OCI-M2 (cell line): ENCODE measurements around the gene RASD2.

Source experiments
- DNase-seq: peaks from one replicate; lab custom pipeline; 2025; ENCODE audit not compliant: unreplicated experiment; lab: John Stamatoyannopoulos, UW

The RASD2 gene

DNA sequence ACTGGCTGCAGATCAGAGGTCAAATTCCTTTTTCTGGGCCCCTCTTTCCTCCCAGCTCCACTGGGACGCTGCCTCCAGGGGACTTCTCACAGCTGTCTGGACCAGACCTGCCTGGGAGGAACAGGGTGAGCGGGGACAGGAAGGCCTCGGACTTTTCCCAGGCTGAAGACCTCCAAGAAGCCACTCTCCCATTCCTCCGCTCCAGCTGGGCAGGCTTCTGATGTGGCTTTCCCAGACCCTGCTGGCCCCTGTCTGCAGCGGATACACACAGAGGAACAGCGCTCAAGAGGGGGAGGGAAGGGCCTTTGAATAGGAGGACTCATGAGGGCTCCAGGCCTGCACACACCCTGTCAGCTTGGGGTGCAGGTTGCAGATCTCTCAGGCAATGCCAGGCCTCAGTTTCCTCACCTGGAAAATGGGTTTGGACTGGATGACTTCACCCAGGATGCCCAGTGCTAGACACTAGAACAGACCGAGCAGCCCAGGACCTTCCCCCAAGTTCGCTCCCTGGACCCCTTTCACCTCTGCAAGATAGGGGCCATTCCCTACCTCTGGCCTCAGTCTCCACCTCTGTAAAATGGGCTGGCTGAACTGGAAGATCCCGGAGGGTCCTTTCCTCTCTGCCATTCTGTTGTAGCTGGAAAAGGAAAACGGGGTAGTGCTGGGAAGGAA, 39.9 kb downstream of the RASD2 start:
- no peak for DNase-seq

- no peak for DNase-seq
Observed at GRCh38 chr22:35581023-35581413, 40.4 kb downstream of the RASD2 start.

DNA sequence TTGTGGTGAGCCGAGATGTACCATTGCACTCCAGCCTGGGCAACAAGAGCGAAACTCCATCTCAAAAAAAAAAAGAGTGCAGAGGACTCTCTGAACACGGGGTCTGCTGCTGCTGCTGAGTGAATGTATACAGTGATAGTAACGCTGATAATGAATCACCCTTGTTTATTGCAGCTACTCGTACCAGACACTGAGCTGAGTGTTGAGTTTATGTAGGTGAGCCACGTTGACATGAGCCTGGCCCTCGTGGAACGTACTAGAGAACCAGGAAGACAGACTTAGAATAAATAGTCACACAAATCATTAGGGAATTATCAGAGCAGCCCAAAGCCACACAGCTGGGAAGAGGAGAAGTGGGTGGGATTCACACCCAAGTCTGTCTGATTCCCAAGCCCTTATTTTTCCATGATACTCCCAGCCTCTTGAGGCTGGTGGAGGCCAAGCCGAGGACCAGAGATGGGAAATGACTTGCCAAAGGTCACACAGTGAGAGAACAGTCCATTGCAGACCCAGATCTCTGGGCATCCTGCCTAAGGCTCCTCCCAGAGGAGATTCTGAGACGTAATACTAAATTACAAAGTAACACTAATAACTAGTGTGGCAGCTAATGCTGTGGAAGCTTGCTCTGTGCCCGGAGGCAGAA, 41.7 kb downstream of the RASD2 start:
- no peak for DNase-seq

DNA sequence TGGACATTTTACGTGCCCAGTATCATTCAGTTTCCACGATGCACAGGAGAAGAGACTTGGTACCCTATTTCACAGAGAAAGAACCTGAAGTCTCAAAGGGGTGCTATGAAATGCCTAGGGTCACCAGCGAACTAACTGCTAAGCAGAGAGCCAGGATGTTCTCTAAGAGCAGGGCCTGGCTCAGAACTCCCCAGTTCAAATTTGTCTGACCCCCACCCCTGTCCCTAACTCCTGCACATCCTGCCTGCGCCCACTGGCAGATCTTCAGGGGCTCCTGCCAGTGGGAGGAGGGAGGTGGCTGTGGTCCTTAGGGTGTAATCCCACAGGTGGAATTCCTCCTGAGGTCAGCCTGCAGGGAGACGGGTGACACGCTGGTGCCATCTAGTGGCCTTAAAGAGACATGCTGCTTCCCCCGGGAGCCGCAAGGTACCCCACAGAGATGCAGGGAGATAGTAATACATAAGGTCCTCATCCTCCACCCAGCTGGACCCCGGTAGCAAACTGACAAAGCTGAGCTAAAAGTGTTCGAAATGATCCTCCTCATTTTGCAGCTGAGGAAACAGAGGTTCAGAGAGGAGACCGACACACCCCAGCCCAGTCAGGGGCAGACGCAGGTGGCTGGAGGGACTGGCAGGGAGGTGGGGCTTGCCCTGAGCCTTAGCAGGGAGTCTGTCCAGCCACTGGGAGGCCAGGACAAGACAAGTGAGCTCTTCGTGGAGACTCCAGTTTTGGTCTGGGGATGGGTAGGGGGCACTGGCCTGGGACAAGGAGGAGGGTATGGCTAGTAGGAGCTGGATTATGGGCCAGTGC, 42.4 kb downstream of the RASD2 start:
- no peak for DNase-seq

DNA sequence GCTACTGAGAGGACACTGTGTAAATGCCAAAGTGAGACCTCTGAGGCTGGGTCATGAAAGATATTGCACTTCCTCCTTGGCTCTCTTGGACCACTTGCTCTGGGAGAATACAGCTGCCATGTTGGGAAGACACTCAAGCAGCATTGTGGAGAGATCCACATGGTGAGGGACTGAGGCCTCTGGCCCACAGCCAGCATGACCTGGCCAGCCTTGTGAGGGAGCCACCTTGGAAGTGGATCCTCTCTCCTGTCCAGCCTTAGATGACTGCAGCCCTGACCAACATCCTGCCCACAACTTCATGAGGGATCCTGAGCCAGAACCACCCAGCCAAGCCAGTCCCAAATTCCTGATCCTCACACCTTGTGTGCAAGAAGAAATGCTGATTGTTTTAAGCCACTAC, 46.1 kb downstream of the RASD2 start:
- DNase-seq = no peak

GRCh38 chr22:35587447-35587870, 46.8 kb downstream of the RASD2 start:
- DNase-seq = no peak

GRCh38 chr22:35587896-35588295, 47.3 kb downstream of the RASD2 start:
- no peak for DNase-seq

DNA sequence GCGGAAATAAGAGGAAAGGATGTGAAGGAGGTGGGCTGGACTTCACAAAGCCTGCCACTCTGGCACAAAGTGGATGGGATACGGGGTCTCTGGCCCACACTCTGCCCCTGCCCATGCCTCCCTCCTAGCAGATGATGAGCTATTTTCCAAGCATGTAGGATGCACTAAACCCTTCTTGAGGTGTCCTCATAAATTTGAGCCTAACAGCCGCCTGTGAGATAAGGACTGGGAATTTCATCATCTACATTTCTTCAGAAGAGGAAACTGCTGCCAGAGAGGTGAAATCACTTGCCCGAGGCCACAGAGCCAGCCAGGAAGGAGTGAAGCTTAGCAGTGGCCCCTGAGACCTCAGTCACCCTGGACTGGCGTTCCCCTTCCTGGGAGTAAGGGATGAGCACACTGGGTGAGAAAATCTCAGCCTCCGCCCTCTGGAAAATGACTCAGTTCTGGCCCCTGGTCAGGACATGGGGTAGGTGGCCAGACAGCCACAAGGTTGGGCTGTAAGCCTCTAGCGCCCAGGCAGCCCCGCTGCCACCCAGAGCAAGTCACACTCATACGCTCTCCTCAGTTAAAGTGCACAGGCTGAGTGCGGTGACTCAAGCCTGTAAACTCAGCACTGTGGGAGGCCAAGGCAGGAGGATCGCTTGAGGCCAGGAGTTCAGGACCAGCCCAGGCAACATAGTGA, 48.6 kb downstream of the RASD2 start:
- DNase-seq = no peak

GRCh38 chr22:35589756-35590093, 49.1 kb downstream of the RASD2 start:
- no peak for DNase-seq

- no peak for DNase-seq
Observed at GRCh38 chr22:35590634-35591295, 50.1 kb downstream of the RASD2 start.

DNA sequence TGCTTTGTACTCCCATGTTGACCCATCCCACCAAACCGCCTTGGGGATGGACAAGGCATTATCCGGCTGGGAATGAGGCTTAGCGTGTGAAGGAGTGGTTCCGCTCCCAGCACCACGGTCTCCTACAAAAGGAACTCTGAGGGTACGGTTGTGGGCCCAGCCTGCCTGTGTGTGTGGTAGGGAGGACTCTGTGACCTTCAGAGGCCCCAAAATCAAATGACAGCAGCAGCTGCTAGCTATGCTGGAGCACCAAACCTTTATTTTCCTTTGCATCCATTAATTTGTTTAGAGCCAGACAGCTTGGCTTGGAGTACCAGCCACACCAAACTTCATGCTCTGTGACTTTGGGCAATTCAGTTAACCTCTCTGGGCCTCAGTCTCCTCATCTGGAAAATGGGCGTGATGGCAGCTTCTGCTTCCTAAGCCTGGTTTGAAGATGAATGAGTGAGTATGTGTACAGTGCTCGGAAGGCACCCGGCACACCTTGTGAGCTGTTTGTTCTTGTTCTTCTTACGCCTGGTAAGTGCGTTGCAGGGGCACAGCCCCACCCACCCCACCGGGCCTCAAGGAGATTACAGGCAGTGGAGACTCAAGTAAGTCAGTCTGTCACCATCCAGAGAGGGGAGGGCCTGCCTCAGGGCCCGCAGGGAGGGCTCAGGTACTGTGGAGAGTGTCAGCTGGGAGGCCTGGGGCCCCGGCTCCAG, 51.2 kb downstream of the RASD2 start:
- DNase-seq = no peak

GRCh38 chr22:35592418-35592967, 51.9 kb downstream of the RASD2 start:
- DNase-seq = no peak

DNA sequence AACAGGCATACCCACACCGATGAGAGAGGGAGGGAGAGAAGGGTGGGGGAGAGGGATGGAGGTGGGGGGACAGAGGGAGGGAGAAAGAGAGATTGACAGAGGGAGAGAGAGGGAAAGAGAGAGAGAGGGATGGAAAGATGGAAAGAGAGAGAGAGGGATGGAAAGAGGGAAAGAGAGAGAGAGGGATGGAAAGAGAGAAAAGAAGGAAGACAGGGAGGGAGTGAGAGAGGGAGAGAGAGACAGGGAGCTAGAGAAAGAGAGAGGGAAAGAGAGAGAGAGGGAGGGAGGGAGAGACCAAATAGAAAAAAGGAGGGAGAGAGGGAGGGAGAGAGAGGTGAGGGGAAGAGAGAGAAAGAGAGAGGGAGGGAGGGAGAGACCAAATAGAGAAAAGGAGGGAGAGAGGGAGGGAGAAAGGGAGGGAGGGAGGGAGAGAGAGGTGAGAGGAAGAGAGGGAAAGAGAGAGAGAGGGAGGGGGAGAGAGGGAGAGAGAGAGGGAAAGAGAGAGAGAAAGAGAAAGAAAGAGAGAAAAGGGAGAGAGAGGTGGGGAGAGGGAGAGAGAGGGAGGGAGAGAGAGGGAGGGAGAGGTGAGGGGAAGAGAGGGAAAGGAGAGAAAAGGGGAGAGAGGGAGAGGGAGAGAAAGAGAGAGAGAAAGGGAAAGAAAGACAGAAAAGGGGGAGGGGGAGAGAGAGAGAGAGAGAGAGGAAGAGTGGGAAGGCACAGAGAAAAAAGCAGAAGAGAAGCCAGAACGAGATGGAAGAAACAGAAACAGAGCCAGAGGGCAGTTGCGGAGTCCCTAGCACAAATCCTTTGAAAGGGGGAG, 52.6 kb downstream of the RASD2 start:
- no peak for DNase-seq

- no peak for DNase-seq
Observed at GRCh38 chr22:35593891-35594470, 53.4 kb downstream of the RASD2 start.

DNA sequence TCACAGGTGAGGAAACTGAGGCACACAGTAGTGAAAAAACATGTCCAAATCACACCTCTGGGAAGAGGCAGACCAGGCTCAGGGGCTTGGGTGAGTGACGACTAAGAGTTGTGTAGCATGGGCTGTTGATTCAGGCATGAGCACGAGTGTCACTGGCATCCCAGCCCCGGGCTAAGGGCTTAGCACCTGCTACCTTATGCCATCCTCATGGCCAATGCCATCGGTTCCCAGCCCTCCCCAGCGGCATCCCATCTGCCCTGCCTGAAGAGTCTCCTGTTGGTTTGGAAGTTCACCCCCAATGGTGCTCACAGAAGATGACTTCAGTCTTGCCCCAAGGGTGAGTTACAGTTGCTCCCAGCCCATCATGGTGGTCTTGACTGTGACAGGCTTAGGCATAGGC, 54.1 kb downstream of the RASD2 start:
- no peak for DNase-seq

DNA sequence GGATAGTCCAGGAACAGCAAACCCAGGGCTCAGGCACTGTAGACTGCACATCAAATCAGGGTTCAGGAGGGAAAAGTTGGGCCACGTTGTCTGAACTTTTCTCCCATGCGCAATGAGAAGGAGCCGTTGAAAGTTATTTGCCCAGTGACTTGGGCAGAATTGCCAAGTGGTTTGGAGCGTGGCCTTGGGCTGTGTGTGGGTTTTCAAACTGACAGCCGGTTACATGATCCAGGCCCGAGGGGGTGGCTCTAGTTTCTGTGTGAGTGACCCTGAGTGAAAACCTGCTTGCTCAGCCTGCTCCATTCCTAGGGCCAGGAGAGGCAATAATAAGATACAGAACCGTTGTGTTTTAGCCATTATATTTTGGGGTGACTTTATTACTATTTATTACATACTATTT, 56.2 kb downstream of the RASD2 start:
- no peak for DNase-seq

DNA sequence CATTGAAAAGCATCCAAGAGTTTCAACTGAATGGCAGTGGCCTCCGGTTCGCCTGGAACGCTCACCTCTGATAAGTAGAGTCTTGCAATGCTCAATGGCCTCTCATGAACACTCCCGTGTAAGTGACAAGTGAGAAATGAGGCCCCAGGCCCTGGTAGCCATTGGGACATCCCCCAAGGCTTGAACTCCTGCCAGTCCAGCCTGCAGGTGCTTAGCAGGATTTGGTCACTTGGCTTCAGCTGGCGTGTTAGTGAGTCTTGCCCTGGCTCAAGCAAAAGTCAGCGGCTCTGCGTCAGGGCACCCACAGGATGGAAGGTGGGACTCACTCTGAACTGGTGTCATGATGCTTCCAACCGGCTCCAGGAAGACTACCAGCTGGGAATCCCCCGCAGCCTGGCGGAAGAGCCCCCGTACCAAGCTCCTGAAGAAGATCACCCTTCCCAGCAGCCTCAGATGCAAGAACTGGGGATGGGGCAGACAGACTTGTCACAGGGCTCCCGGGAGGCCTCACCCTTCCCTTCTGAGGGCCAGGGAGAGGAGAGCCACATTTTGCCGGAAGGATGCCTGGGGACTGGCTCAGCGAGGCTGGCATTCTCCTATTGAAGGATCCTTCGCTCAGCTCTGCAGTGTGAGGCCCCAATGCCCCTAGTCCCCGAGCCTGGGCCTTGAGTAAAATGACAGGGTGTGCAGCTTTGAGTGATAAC, 57.2 kb downstream of the RASD2 start:
- DNase-seq = no peak

DNA sequence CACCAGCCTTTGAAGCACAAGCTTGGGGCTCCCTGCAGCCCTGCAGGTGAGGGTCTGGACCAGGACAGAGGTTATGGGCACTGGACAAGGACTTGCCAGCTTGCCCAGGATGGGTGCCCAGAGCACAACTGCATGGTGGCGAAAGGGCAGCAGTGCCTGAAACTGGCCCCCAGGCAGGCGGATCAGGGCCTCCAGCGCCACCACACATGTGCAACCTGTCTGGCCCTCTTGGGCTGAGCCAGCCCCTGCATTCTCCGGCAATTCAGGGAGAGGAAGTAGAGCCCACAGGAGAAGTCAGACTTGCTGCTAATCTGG, 57.7 kb downstream of the RASD2 start:
- no peak for DNase-seq

DNA sequence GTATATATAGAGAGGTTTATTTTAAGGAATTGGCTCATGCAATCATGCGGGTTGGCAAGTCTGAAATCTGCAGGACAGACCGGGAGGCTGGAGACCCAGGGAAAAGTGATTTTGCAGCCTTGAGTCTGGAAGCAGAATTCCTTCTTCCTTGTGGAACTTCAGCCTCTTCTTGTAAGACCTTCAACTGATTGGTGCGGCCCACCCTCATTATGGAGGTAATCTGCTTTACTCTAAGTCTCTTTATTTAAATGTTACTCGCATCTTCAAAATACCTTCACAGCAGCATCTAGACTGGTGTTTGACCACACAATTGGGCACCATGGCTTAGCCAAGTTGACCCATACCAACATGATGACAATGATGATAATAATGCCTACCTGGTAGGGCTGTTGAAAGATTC, 58.7 kb downstream of the RASD2 start:
- no peak for DNase-seq
